Trophoblast cell (in vitro differentiated cells and primary cell): ENCODE data around the gene MDFIC2.

Experiments used
- DNase-seq, 2 donors: peaks; one replicate each; pipeline ENCODE4 v3.0.0-alpha.2; 2016
- H2AFZ ChIP-seq: 2 replicates; pipeline ENCODE4 v1.6.1; 2013; ENCODE audit warnings: low read length, moderate library complexity, mild to moderate bottlenecking; ENCODE audit not compliant: insufficient read depth, poor library complexity
- H2AK5ac ChIP-seq: 2 replicates; pipeline ENCODE4 v1.6.1; 2013; ENCODE audit warnings: mild to moderate bottlenecking, low read length
- H2BK120ac ChIP-seq: 2 replicates; pipeline ENCODE4 v1.6.1; 2013; ENCODE audit warnings: low read length, mild to moderate bottlenecking, moderate library complexity; ENCODE audit not compliant: insufficient read depth, poor library complexity
- H2BK12ac ChIP-seq: 2 replicates; pipeline ENCODE4 v1.6.1; 2013; ENCODE audit warnings: mild to moderate bottlenecking, low read length, moderate library complexity
- H2BK5ac ChIP-seq: 2 replicates; pipeline ENCODE4 v1.6.1; 2013; ENCODE audit warnings: low read length, low read depth, moderate library complexity, mild to moderate bottlenecking; ENCODE audit not compliant: poor library complexity
- H3K14ac ChIP-seq: 2 replicates; pipeline ENCODE4 v1.6.1; 2013; ENCODE audit warnings: mild to moderate bottlenecking, low read length
- H3K18ac ChIP-seq: 2 replicates; pipeline ENCODE4 v1.6.1; 2013; ENCODE audit warnings: mild to moderate bottlenecking, low read length
- H3K23ac ChIP-seq: 2 replicates; pipeline ENCODE4 v1.6.1; 2013; ENCODE audit warnings: low read length
- H3K27ac ChIP-seq: 2 replicates; pipeline ENCODE4 v1.5.1; 2013; ENCODE audit warnings: low read depth, mild to moderate bottlenecking, inconsistent platforms, low read length, moderate library complexity
- H3K27me3 ChIP-seq: 2 replicates; pipeline ENCODE4 v1.6.1; 2013; ENCODE audit warnings: inconsistent platforms, mild to moderate bottlenecking, low read length, moderate library complexity; ENCODE audit not compliant: insufficient read depth
- H3K36me3 ChIP-seq, 2 experiments: 1 replicate in 1 of 2; 2 replicates in 1 of 2; pipeline ENCODE4 v1.6.1; 2013; ENCODE audit warnings: low read length in 2 of 2, mild to moderate bottlenecking in 2 of 2, moderate library complexity in 1 of 2; ENCODE audit not compliant: insufficient read depth in 2 of 2, control insufficient read depth in 1 of 2
- H3K4ac ChIP-seq: 2 replicates; pipeline ENCODE4 v1.6.1; 2013; ENCODE audit warnings: low read depth, mild to moderate bottlenecking, low read length, moderate library complexity
- H3K4me1 ChIP-seq, 2 experiments: 1 replicate in 1 of 2; 2 replicates in 1 of 2; pipeline ENCODE4 v1.6.1; 2013; ENCODE audit warnings: low read length in 2 of 2, mild to moderate bottlenecking in 2 of 2, moderate library complexity in 1 of 2; ENCODE audit not compliant: insufficient read depth in 2 of 2, control insufficient read depth in 1 of 2
- H3K4me2 ChIP-seq: 2 replicates; pipeline ENCODE4 v1.6.1; 2013; ENCODE audit warnings: inconsistent platforms, mild to moderate bottlenecking, low read length, moderate library complexity
- H3K4me3 ChIP-seq: 2 replicates; pipeline ENCODE4 v1.5.1; 2013; ENCODE audit warnings: mild to moderate bottlenecking, low read depth, low read length, inconsistent platforms
- H3K79me1 ChIP-seq: one replicate; pipeline ENCODE4 v1.6.1; 2013; ENCODE audit warnings: low read length
- H3K79me2 ChIP-seq: 2 replicates; pipeline ENCODE4 v1.6.1; 2013; ENCODE audit warnings: low read length, mild to moderate bottlenecking; ENCODE audit not compliant: control insufficient read depth, insufficient read depth, poor library complexity
- H3K9ac ChIP-seq: 2 replicates; pipeline ENCODE4 v1.6.1; 2013; ENCODE audit warnings: mild to moderate bottlenecking, low read length
- H3K9me3 ChIP-seq: 2 replicates; pipeline ENCODE4 v1.6.1; 2013; ENCODE audit warnings: low read depth, mild to moderate bottlenecking, control low read depth, inconsistent platforms, low read length; ENCODE audit not compliant: insufficient read depth
- H4K12ac ChIP-seq: 2 replicates; pipeline ENCODE4 v1.6.1; 2013; ENCODE audit warnings: low read depth, mild to moderate bottlenecking, low read length, moderate library complexity
- H4K8ac ChIP-seq: 2 replicates; pipeline ENCODE4 v1.6.1; 2013; ENCODE audit warnings: low read depth, mild to moderate bottlenecking, low read length, moderate library complexity
- H4K91ac ChIP-seq: one replicate; pipeline ENCODE4 v1.6.1; 2013; ENCODE audit warnings: low read depth, mild to moderate bottlenecking, low read length, moderate library complexity
- WGBS: extraction: QIAGEN DNeasy Blood & Tissue Kit; methylation state at CpG from one replicate; pipeline ENCODE4 v1.1.7; 2013; ENCODE audit warnings: missing lambda C conversion rate; ENCODE audit not compliant: insufficient read length, insufficient coverage; ENCODE audit errors: extremely low coverage; 5-methylcytosine and 5-hydroxymethylcytosine counted together

The MDFIC2 gene

DNA sequence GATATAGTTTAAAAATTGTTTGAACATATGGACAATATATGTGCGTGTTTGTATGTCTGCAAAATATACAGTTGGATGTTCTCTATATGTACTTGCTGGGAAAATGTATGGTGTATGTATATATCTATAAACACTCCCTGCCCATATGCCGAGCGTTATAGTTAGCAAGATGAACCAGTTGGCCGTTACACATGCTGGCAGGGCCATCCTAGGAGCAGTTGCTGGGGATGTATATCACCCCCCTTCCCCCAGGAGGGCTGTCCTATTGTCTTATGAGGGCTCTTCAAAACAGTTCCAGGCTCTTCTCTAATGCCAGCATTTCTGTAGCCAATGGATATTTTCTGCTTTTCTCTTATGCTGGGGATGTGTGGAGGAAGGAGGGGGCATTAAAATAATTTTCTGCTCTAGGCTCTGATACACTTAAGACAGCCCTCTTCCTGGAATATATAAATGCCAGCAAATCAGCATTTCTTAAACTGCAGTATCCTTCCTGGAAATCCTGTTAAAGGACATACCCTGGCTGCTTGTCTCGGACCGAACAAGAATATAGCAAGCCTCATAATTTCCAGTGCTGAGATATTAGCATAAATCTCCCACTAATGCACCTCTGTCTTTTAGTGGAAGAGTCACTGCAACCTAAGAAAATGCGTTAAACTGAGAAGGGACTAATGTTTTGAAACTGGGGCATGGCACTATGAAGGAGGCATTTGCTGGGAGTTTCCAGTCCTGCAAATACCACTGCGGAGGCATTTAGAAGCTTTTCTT is 134.4 kb downstream of the MDFIC2 start:
- Histone ChIP-seq H3K9me3 (no peaks in the 10 kb centered on the region), H2BK5ac (no peak overlapping the region), H3K4me2 (no peak overlapping the region), H3K79me2 (no peaks in the 10 kb centered on the region), H3K18ac (no peak overlapping the region), H3K27me3 (no peaks in the 10 kb centered on the region), H4K12ac (no peak overlapping the region), H2AK5ac (no peak overlapping the region), H2BK12ac (no peak overlapping the region), H4K8ac (no peak overlapping the region), H3K79me1 (no peaks in the 10 kb centered on the region), H2BK120ac (no peak overlapping the region), H2AFZ (no peak overlapping the region), H3K4ac (no peak overlapping the region), H3K4me3 (no peak overlapping the region), H3K14ac (no peak overlapping the region), H3K36me3 (no peaks in the 10 kb centered on the region), H4K91ac (no peak overlapping the region), H3K23ac (no peak overlapping the region), H3K9ac (no peak overlapping the region), H3K27ac (no peak overlapping the region), H3K4me1 (no peaks in the 10 kb centered on the region)
- no CpG with 5 or more reads among the region's 8 CpGs for WGBS
- no peak for DNase-seq

DNA sequence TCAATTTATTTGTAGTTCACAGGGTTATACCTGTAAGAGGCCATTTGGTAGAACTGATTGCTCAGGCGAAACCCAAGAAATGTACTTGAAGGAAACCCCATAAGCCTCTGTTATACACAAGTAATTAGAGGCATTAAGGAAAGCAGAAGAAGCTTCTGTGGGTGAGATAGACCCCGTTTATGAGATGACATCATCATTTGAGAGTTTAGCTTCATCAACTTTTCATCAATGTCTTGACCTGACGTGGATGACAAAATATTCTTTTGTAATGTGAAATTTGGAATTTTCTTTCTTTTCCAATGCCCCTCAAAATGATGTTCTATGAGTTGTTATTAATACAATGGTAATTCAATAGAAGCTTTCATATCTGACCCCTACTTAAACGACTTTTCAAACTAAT is 136.2 kb downstream of the MDFIC2 start:
- H3K79me2 ChIP-seq: no peaks in the 10 kb centered on the region
- H4K8ac ChIP-seq: no peak overlapping the region
- no peak overlapping the region for H2BK5ac ChIP-seq
- no peaks in the 10 kb centered on the region for H3K4me1 ChIP-seq
- no peak overlapping the region for H2AFZ ChIP-seq
- H3K4ac ChIP-seq: no peak overlapping the region
- H2BK120ac ChIP-seq: no peak overlapping the region
- H2BK12ac ChIP-seq: no peak overlapping the region
- H3K27me3 ChIP-seq: no peaks in the 10 kb centered on the region
- no CpG with 5 or more reads among the region's 4 CpGs for WGBS
- no peak overlapping the region for H3K23ac ChIP-seq
- no peak overlapping the region for H3K9ac ChIP-seq
- no peak overlapping the region for H3K14ac ChIP-seq
- no peak overlapping the region for H4K12ac ChIP-seq
- H3K18ac ChIP-seq: no peak overlapping the region
- no peak for DNase-seq
- H3K27ac ChIP-seq: no peak overlapping the region
- H2AK5ac ChIP-seq: no peak overlapping the region
- H3K79me1 ChIP-seq: no peaks in the 10 kb centered on the region
- H3K36me3 ChIP-seq: no peaks in the 10 kb centered on the region
- no peak overlapping the region for H3K4me2 ChIP-seq
- H3K4me3 ChIP-seq: no peak overlapping the region
- H4K91ac ChIP-seq: no peak overlapping the region
- no peaks in the 10 kb centered on the region for H3K9me3 ChIP-seq

DNA sequence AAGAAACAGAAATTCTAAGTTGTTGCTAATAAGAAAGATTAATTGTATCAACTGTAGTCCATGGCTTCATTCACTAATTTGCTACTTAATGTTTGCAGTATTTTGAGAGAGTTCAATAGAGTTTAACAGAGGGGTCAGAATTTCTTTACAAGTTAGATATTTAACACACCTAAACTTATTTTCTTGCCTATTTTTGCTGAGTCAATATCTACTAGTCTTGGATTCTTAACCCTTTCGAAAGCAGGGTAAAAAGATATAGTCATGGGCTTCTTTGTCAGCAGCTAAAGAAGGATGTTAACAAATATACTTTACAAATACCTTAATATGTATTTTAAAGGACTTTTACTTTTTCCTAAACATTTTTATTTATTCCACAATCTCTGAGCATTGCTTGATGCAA is 155.6 kb downstream of the MDFIC2 start:
- H3K4me1 ChIP-seq: no peaks in the 10 kb centered on the region
- H3K4me2 ChIP-seq: no peak overlapping the region
- no peak overlapping the region for H2BK120ac ChIP-seq
- DNase-seq: no peak
- no peak overlapping the region for H3K14ac ChIP-seq
- no peak overlapping the region for H3K9ac ChIP-seq
- H2AFZ ChIP-seq: no peak overlapping the region
- H3K23ac ChIP-seq: no peak overlapping the region
- H2AK5ac ChIP-seq: no peak overlapping the region
- H3K36me3 ChIP-seq: no peaks in the 10 kb centered on the region
- no peak overlapping the region for H3K4ac ChIP-seq
- no peaks in the 10 kb centered on the region for H3K9me3 ChIP-seq
- no CpG with 5 or more reads among the region's 1 CpG for WGBS
- no peaks in the 10 kb centered on the region for H3K79me1 ChIP-seq
- H4K91ac ChIP-seq: no peak overlapping the region
- H3K18ac ChIP-seq: no peak overlapping the region
- no peaks in the 10 kb centered on the region for H3K79me2 ChIP-seq
- no peak overlapping the region for H2BK12ac ChIP-seq
- H4K8ac ChIP-seq: no peak overlapping the region
- no peak overlapping the region for H4K12ac ChIP-seq
- H3K4me3 ChIP-seq: no peak overlapping the region
- H3K27me3 ChIP-seq: no peaks in the 10 kb centered on the region
- H2BK5ac ChIP-seq: no peak overlapping the region
- H3K27ac ChIP-seq: no peak overlapping the region

DNA sequence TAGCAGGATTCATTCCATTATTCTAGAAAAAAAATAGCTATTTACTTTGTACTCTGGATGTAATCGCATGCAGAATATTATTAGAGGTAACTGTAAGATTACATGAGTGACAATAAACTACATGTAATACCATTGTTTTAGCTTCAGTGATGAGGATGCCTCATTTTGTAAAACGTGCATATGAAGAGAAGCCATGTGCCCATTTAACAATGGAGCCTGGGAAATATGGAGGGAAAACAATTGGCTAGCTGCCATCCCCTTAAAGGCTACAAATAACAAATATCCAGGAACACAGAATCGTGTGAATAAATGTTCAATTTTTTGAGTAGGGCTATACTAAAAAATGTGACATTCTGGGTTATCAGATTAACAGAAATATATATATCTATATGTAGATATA is 161.8 kb downstream of the MDFIC2 start:
- H3K9ac ChIP-seq: no peak overlapping the region
- no peaks in the 10 kb centered on the region for H3K79me2 ChIP-seq
- no peak overlapping the region for H4K8ac ChIP-seq
- H2AFZ ChIP-seq: no peak overlapping the region
- H2BK5ac ChIP-seq: no peak overlapping the region
- H4K12ac ChIP-seq: no peak overlapping the region
- H4K91ac ChIP-seq: no peak overlapping the region
- no CpG with 5 or more reads among the region's 3 CpGs for WGBS
- no peak overlapping the region for H2BK12ac ChIP-seq
- no peak overlapping the region for H3K4ac ChIP-seq
- DNase-seq: no peak
- no peak overlapping the region for H3K4me3 ChIP-seq
- no peak overlapping the region for H2AK5ac ChIP-seq
- H3K36me3 ChIP-seq: no peaks in the 10 kb centered on the region
- no peak overlapping the region for H3K23ac ChIP-seq
- no peak overlapping the region for H3K18ac ChIP-seq
- H3K27ac ChIP-seq: no peak overlapping the region
- no peaks in the 10 kb centered on the region for H3K27me3 ChIP-seq
- no peaks in the 10 kb centered on the region for H3K9me3 ChIP-seq
- no peaks in the 10 kb centered on the region for H3K79me1 ChIP-seq
- no peak overlapping the region for H3K4me2 ChIP-seq
- no peaks in the 10 kb centered on the region for H3K4me1 ChIP-seq
- H2BK120ac ChIP-seq: no peak overlapping the region
- H3K14ac ChIP-seq: no peak overlapping the region
